IMR-90 (cell line): ENCODE measurements around the gene KRTAP10-5. TPM values are rescaled to one million over a fixed set of nuclear protein-coding genes. Genes with fewer than 3 reads are reported as not detected.

Experiments used
- ATAC-seq: fragments of 200-7000 bp; cut with Tn5 transposase; 2 replicates; pipeline ENCODE4 v1.9.1; 2020; ENCODE audit warnings: low read depth, mild to moderate bottlenecking, moderate library complexity
- BruUV-seq: library from RNA; stranded (reverse); fragments of 400-500 nt; replicated peaks from 2 replicates; lab custom pipeline; 2021; lab: Mats Ljungman, UMichigan
- CTCF ChIA-PET: fragments of 300-600 bp; formaldehyde crosslinking; extraction: SDS; loops from one replicate; lab custom pipeline; 2021; ENCODE audit warnings: antibody characterized with exemption; lab: Yijun Ruan, JAX
- POLR2A ChIA-PET: fragments of 300-600 bp; sonication (Branson Sonifier 250); formaldehyde crosslinking; loops from one replicate; lab custom pipeline; 2022; ENCODE audit warnings: antibody characterized with exemption; ENCODE audit not compliant: unreplicated experiment; lab: Charles Lee
- DNase-seq: peaks from one replicate; pipeline ENCODE4 v3.0.0; 2013
- H2AFZ ChIP-seq: replicated peaks from 2 replicates; pipeline ENCODE3; 2013; ENCODE audit warnings: low read length, mild to moderate bottlenecking; ENCODE audit not compliant: poor library complexity
- H2AK5ac ChIP-seq: 2 replicates; pipeline ENCODE4 v1.6.1; 2013; ENCODE audit warnings: low read depth, low read length, inconsistent platforms
- H2AK9ac ChIP-seq: replicated peaks from 2 replicates; pipeline ENCODE3; 2013; ENCODE audit warnings: mild to moderate bottlenecking, low read depth, low read length, moderate library complexity; ENCODE audit not compliant: poor library complexity
- H2BK120ac ChIP-seq: 2 replicates; pipeline ENCODE4 v1.6.1; 2013; ENCODE audit warnings: low read depth, low read length, inconsistent platforms
- H2BK15ac ChIP-seq: 3 replicates; pipeline ENCODE4 v1.6.1; 2013; ENCODE audit warnings: low read depth, low read length, inconsistent platforms
- H2BK20ac ChIP-seq: 2 replicates; pipeline ENCODE4 v1.6.1; 2013; ENCODE audit warnings: low read depth, mild to moderate bottlenecking, inconsistent platforms, low read length, moderate library complexity
- H2BK5ac ChIP-seq: 2 replicates; pipeline ENCODE4 v1.6.1; 2013; ENCODE audit warnings: mild to moderate bottlenecking, low read depth, low read length, inconsistent platforms; ENCODE audit not compliant: poor library complexity, severe bottlenecking
- H3K14ac ChIP-seq: replicated peaks from 2 replicates; pipeline ENCODE4 v1.6.1; 2013; ENCODE audit warnings: low read depth, low read length, inconsistent platforms
- H3K18ac ChIP-seq: 2 replicates; pipeline ENCODE4 v1.6.1; 2013; ENCODE audit warnings: low read depth, low read length, control low read depth
- H3K23ac ChIP-seq: 2 replicates; pipeline ENCODE4 v1.6.1; 2013; ENCODE audit warnings: low read depth, low read length, inconsistent platforms
- H3K27ac ChIP-seq: 2 replicates; pipeline ENCODE4 v1.5.1; 2013; ENCODE audit warnings: mild to moderate bottlenecking, control low read depth, low read length; ENCODE audit not compliant: insufficient read depth
- H3K27me3 ChIP-seq: 2 replicates; pipeline ENCODE4 v1.6.1; 2013; ENCODE audit warnings: low read length; ENCODE audit not compliant: control insufficient read depth, insufficient read depth
- H3K36me3 ChIP-seq: 2 replicates; pipeline ENCODE4 v1.6.1; 2013; ENCODE audit warnings: low read length, mixed read lengths; ENCODE audit not compliant: control insufficient read depth, insufficient read depth
- H3K4ac ChIP-seq: 2 replicates; pipeline ENCODE4 v1.6.1; 2013; ENCODE audit warnings: low read depth, low read length, inconsistent platforms
- H3K4me1 ChIP-seq: 2 replicates; pipeline ENCODE4 v1.6.1; 2013; ENCODE audit warnings: low read length, mixed read lengths; ENCODE audit not compliant: control insufficient read depth, insufficient read depth
- H3K4me2 ChIP-seq: 2 replicates; pipeline ENCODE4 v1.6.1; 2013; ENCODE audit warnings: low read depth, mild to moderate bottlenecking, control low read depth, low read length, moderate library complexity
- H3K4me3 ChIP-seq: 2 replicates; pipeline ENCODE4 v1.5.1; 2013; ENCODE audit warnings: low read depth, mild to moderate bottlenecking, control low read depth, low read length, moderate library complexity; ENCODE audit not compliant: insufficient read depth
- H3K56ac ChIP-seq: 2 replicates; pipeline ENCODE4 v1.6.1; 2013; ENCODE audit warnings: low read length, inconsistent platforms; ENCODE audit not compliant: insufficient read depth; ENCODE audit errors: extremely low read depth
- H3K79me1 ChIP-seq, 2 experiments: 2 replicates each; pipeline ENCODE4 v1.6.1; 2013; ENCODE audit warnings: low read length in 2 of 2, inconsistent platforms in 1 of 2, low read depth in 1 of 2
- H3K9ac ChIP-seq: 2 replicates; pipeline ENCODE4 v1.6.1; 2013; ENCODE audit warnings: low read depth, low read length, control low read depth
- H3K9me1 ChIP-seq: 2 replicates; pipeline ENCODE4 v1.6.1; 2013; ENCODE audit warnings: low read length, inconsistent platforms; ENCODE audit not compliant: insufficient read depth
- H3K9me3 ChIP-seq: 2 replicates; pipeline ENCODE4 v1.6.1; 2013; ENCODE audit warnings: low read length; ENCODE audit not compliant: control insufficient read depth, insufficient read depth
- H4K20me1 ChIP-seq: 2 replicates; pipeline ENCODE4 v1.6.1; 2013; ENCODE audit warnings: low read length, inconsistent platforms; ENCODE audit not compliant: insufficient read depth
- H4K5ac ChIP-seq: 2 replicates; pipeline ENCODE4 v1.6.1; 2013; ENCODE audit warnings: mild to moderate bottlenecking, low read depth, low read length, control low read depth
- H4K8ac ChIP-seq, 2 experiments: 2 replicates each; pipeline ENCODE4 v1.6.1; 2013; ENCODE audit warnings: low read depth in 2 of 2, low read length in 2 of 2, control low read depth in 1 of 2, inconsistent platforms in 1 of 2
- H4K91ac ChIP-seq: 2 replicates; pipeline ENCODE4 v1.6.1; 2013; ENCODE audit warnings: low read depth, low read length, inconsistent platforms; ENCODE audit not compliant: insufficient read depth
- BHLHE40 ChIP-seq: fragments of 150-350 bp; IDR thresholded peaks from 2 replicates; pipeline ENCODE4 v1.6.1; 2016; ENCODE audit warnings: mild to moderate bottlenecking, low read depth, low read length
- CEBPB ChIP-seq: IDR thresholded peaks from 2 replicates; pipeline ENCODE4 v1.6.1; 2012; ENCODE audit warnings: low read depth, low read length, improper control_type of control experiment
- CHD1 ChIP-seq: IDR thresholded peaks from 2 replicates; pipeline ENCODE4 v1.6.1; 2012; ENCODE audit warnings: low read depth, low read length, improper control_type of control experiment
- MXI1 ChIP-seq: IDR thresholded peaks from 2 replicates; pipeline ENCODE4 v1.6.1; 2012; ENCODE audit warnings: low read depth, mild to moderate bottlenecking, low read length, moderate library complexity, borderline replicate concordance
- NFE2L2 ChIP-seq: fragments of 150-350 bp; IDR thresholded peaks from 2 replicates; pipeline ENCODE4 v1.6.1; 2016; ENCODE audit warnings: low read depth, mild to moderate bottlenecking, low read length
- RCOR1 ChIP-seq: IDR thresholded peaks from 2 replicates; pipeline ENCODE4 v1.6.1; 2012; ENCODE audit warnings: mild to moderate bottlenecking, low read length, improper control_type of control experiment; ENCODE audit not compliant: insufficient replicate concordance
- RFX5 ChIP-seq: IDR thresholded peaks from 2 replicates; pipeline ENCODE4 v1.8.0; 2012; ENCODE audit warnings: low read depth, mild to moderate bottlenecking, low read length, moderate library complexity
- WGBS, 2 experiments: methylation state at CpG; one replicate each; pipeline versions ENCODE4 v1.1.5 to v1.1.7; 2013; ENCODE audit warnings: missing lambda C conversion rate in 2 of 2; ENCODE audit not compliant: insufficient read length in 1 of 2; ENCODE audit errors: extremely low coverage in 2 of 2; 5-methylcytosine and 5-hydroxymethylcytosine counted together
- dilution Hi-C: fragments of 300-500 bp; cut with HindIII; formaldehyde crosslinking; loops from one replicate; pipeline ENCODE4 v1.14.3; 2018; ENCODE audit warnings: low sequenced_read_pairs; ENCODE audit not compliant: unreplicated experiment
- in situ Hi-C: fragments of 300-500 bp; cut with MboI; formaldehyde crosslinking; loops from 3 replicates; pipeline ENCODE4 v1.14.3; 2019; ENCODE audit warnings: low sequenced_read_pairs, inconsistent platforms, mixed read lengths
- intact Hi-C: fragments of 100-400 bp; cut with micrococcal nuclease; formaldehyde crosslinking; loops from 2 replicates; pipeline ENCODE4 v1.10.0; 2022
- polyA plus RNA-seq, 3 experiments: library from polyadenylated mRNA; depleted of rRNA; stranded (reverse); fragments of >200 nt; gene quantifications; 2 replicates each; pipeline ENCODE4 v1.2.3, GENCODE V29; 2012; ENCODE audit warnings: low replicate concordance in 1 of 3
- total RNA-seq: library from RNA; depleted of rRNA; stranded (reverse); fragments of >200 nt; gene quantifications from 2 replicates; pipeline ENCODE4 v1.2.3, GENCODE V29; 2012
- TF ChIP-seq, protein P1 (sequence below): conservative IDR thresholded peaks from 2 replicates; pipeline ENCODE4 v1.5.1; 2012; ENCODE audit warnings: mild to moderate bottlenecking, low read depth, low read length, improper control_type of control experiment

KRTAP10-5 gene
- total and polyA plus RNA-seq, 2 of the 4 experiments (the other 2 are of a cell fraction): not detected

DNA sequence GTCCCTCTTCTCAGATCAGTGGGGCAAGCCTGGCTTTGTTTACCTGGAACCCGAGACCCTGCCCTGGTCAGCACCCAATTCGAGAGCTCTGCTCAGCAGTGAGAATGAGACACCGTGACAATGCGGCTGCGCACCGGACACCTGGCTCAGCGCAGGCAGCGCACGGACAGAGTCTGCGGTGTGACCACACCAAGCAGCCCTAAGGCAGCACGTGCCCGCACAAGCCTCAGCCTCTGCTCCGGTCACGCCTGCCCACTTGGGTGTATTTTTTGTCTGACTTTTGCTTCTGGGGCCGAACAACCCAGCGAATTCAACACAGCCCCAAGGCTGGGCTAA is 36.2 kb upstream of the KRTAP10-5 start:
- ATAC-seq (no peak), DNase-seq (no peak)
- no peaks in the 10 kb centered on the region for H3K9me1 ChIP-seq
- no TSS peak for BruUV-seq
- no peaks in the 10 kb centered on the region for H3K4me1 ChIP-seq
- no peak overlapping the region for H2AFZ ChIP-seq
- H3K9ac ChIP-seq: no peak overlapping the region
- POLR2A ChIA-PET: no interaction called here
- no peaks in the 10 kb centered on the region for H4K20me1 ChIP-seq
- CTCF ChIA-PET: no interaction called here
- H2AK5ac ChIP-seq: no peak overlapping the region
- H3K79me1 ChIP-seq: no peaks in the 10 kb centered on the region
- peaks cover 3% of the 10 kb centered on the region; the same call in 1 of the 2 replicates for H3K27me3 ChIP-seq
- H4K91ac ChIP-seq: no peak overlapping the region
- no peak overlapping the region for H4K8ac ChIP-seq
- WGBS, 2 experiments: 66% methylated on average over 11 of the region's 16 CpGs; no CpG with 5 or more reads in 1 of the 2 experiments
- H2BK5ac ChIP-seq: no peak overlapping the region
- intact Hi-C loops (no loop called here), in situ Hi-C loops (no loop called here), dilution Hi-C loops (no loop called here)
- H3K14ac ChIP-seq: no peak overlapping the region
- no peak overlapping the region for H3K18ac ChIP-seq
- H3K23ac ChIP-seq: no peak overlapping the region
- no peak overlapping the region for H3K4me2 ChIP-seq
- no peak overlapping the region for H2BK20ac ChIP-seq
- H4K5ac ChIP-seq: no peak overlapping the region
- H3K9me3 ChIP-seq: peaks cover 12% of the 10 kb centered on the region
- no peak overlapping the region for H2AK9ac ChIP-seq
- no peak overlapping the region for H2BK15ac ChIP-seq
- H3K36me3 ChIP-seq: no peaks in the 10 kb centered on the region
- H3K4ac ChIP-seq: no peak overlapping the region
- no peak overlapping the region for H3K4me3 ChIP-seq
- no peak for TF ChIP-seq CEBPB
- no peak for TF ChIP-seq MXI1
- TF ChIP-seq RCOR1: no peak
- TF ChIP-seq NFE2L2: no peak
- no peak for TF ChIP-seq RFX5
- TF ChIP-seq, protein P1, sequence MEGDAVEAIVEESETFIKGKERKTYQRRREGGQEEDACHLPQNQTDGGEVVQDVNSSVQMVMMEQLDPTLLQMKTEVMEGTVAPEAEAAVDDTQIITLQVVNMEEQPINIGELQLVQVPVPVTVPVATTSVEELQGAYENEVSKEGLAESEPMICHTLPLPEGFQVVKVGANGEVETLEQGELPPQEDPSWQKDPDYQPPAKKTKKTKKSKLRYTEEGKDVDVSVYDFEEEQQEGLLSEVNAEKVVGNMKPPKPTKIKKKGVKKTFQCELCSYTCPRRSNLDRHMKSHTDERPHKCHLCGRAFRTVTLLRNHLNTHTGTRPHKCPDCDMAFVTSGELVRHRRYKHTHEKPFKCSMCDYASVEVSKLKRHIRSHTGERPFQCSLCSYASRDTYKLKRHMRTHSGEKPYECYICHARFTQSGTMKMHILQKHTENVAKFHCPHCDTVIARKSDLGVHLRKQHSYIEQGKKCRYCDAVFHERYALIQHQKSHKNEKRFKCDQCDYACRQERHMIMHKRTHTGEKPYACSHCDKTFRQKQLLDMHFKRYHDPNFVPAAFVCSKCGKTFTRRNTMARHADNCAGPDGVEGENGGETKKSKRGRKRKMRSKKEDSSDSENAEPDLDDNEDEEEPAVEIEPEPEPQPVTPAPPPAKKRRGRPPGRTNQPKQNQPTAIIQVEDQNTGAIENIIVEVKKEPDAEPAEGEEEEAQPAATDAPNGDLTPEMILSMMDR: no peak
- no peak for TF ChIP-seq CHD1
- no peak for TF ChIP-seq BHLHE40
- H3K27ac ChIP-seq: no peak overlapping the region
- no peak overlapping the region for H2BK120ac ChIP-seq
- no peak overlapping the region for H3K56ac ChIP-seq
